GM19035 (cell line): ENCODE results near the gene MED13.

ENCODE experiments used
- ATAC-seq: cut with Tn5 transposase; IDR thresholded peaks from one replicate; pipeline ENCODE4 v1.9.1; 2021; ENCODE audit not compliant: unreplicated experiment

Gene MED13

GRCh38 chr17:62064791-62065563 is at the start of gene MED13:
Gene MED13, minus strand, starts transcription at chr17:62065278. Its CDS starts 73 bp downstream, at chr17:62065205.
- peak; percentile 27 for ATAC-seq

- ATAC-seq = no peak
Measured at GRCh38 chr17:62112229-62112628, 47.2 kb upstream of the MED13 start.

- ATAC-seq = no peak
Measured at GRCh38 chr17:62111562-62112171, 46.6 kb upstream of the MED13 start.

- ATAC-seq = no peak
Measured at GRCh38 chr17:62110923-62111484, 45.9 kb upstream of the MED13 start.

- ATAC-seq = no peak
Measured at GRCh38 chr17:62109924-62110323, 44.8 kb upstream of the MED13 start.

- peak; percentile 99 for ATAC-seq
Measured at GRCh38 chr17:62109378-62109902, 44.4 kb upstream of the MED13 start.

GRCh38 chr17:62105861-62106260 is 40.8 kb upstream of the MED13 start:
- ATAC-seq = no peak

- no peak for ATAC-seq
Measured at GRCh38 chr17:62105357-62105756, 40.3 kb upstream of the MED13 start.

- ATAC-seq = no peak
Measured at GRCh38 chr17:62101515-62101914, 36.4 kb upstream of the MED13 start.

- ATAC-seq = no peak
Measured at GRCh38 chr17:62101090-62101489, 36.0 kb upstream of the MED13 start.

- ATAC-seq = no peak
Measured at GRCh38 chr17:62100055-62100454, 35.0 kb upstream of the MED13 start.

- ATAC-seq = no peak
Measured at GRCh38 chr17:62099532-62099931, 34.5 kb upstream of the MED13 start.

GRCh38 chr17:62098623-62099231 is 33.6 kb upstream of the MED13 start:
- ATAC-seq = peak; percentile 83

GRCh38 chr17:62096401-62096670 is 31.3 kb upstream of the MED13 start:
- ATAC-seq = no peak

GRCh38 chr17:62094175-62094574 is 29.1 kb upstream of the MED13 start:
- no peak for ATAC-seq

- peak; percentile 97 for ATAC-seq
Measured at GRCh38 chr17:62093188-62094155, 28.4 kb upstream of the MED13 start.

GRCh38 chr17:62092784-62093183 is 27.7 kb upstream of the MED13 start:
- ATAC-seq = no peak

- ATAC-seq = no peak
Measured at GRCh38 chr17:62091804-62092203, 26.7 kb upstream of the MED13 start.

- ATAC-seq = no peak
Measured at GRCh38 chr17:62090868-62091267, 25.8 kb upstream of the MED13 start.

- ATAC-seq = no peak
Measured at GRCh38 chr17:62090021-62090824, 25.1 kb upstream of the MED13 start.
